ENCODE results near the gene CCDC27. TPM values are rescaled to one million over a fixed set of nuclear protein-coding genes. Genes with fewer than 3 reads are reported as not detected.
A peak's percentile ranks its signal among the peaks of the same experiment; 100 is the strongest.

The CCDC27 gene
- total and polyA plus RNA-seq, 2 of the 13 experiments (the other 11 are each of a cell fraction or from before 2014, with no cell fraction given): not detected

GRCh38 chr1:3733883-3734589 lies 18.2 kb upstream of the CCDC27 start (continued):
- TF ChIP-seq ZFP91 (CRISPR knock-in tag; IDR thresholded peaks at IDR 0.05; ENCODE audit: borderline replicate concordance) (0 out of 2 replicates have a peak, but pooled peaks have one; percentile 28), ZNF124 (CRISPR knock-in tag; IDR thresholded peaks at IDR 0.05) (peak; percentile 9; the same call in 1 of the 2 replicates), BORCS8-MEF2B (CRISPR knock-in tag; IDR thresholded peaks at IDR 0.05) (peak; percentile 14; the same call in 1 of the 2 replicates), ZMYM4 (CRISPR knock-in tag; IDR thresholded peaks at IDR 0.05) (peak; percentile 8; the same call in 1 of the 2 replicates), ZNF121 (CRISPR knock-in tag; IDR thresholded peaks at IDR 0.05) (no peak), ZBTB7B (CRISPR knock-in tag; IDR thresholded peaks at IDR 0.05) (peak; percentile 1; the same call in 1 of the 2 replicates), ZMYM3 (CRISPR knock-in tag; IDR thresholded peaks at IDR 0.05) (no peak), RBFOX2 (IDR thresholded peaks at IDR 0.05; ENCODE audit: low read depth, low read length) (peak; percentile 22; the same call in 1 of the 2 replicates), CENPX (CRISPR knock-in tag; IDR thresholded peaks at IDR 0.05) (no peak), ZBTB38 (CRISPR knock-in tag; IDR thresholded peaks at IDR 0.05) (no peak), CHD4 (IDR thresholded peaks at IDR 0.05; ENCODE audit: borderline replicate concordance, low read length) (no peak), HOXD1 (CRISPR knock-in tag; IDR thresholded peaks at IDR 0.05) (no peak), ZBTB37 (CRISPR knock-in tag; IDR thresholded peaks at IDR 0.05) (no peak), ZNF792 (CRISPR knock-in tag; IDR thresholded peaks at IDR 0.05) (no peak), HNRNPL (IDR thresholded peaks at IDR 0.05; ENCODE audit: low read depth, low read length) (peak; percentile 4; the same call in 1 of the 2 replicates), CBX2 (IDR thresholded peaks at IDR 0.05; ENCODE audit: low read depth, low read length) (no peak), CBX2 (CRISPR knock-in tag; IDR thresholded peaks at IDR 0.05; ENCODE audit: low read depth) (no peak)
